ENCODE data around the gene TRANK1.
"Not testable (repeated sequence)": the region's sequence is repeated elsewhere in the genome, so short reads cannot be mapped to it uniquely, and the experiment has no call there.

TRANK1 gene

GRCh38 chr3:36944641-36945270, at the start of gene TRANK1:
Gene TRANK1, minus strand, starts transcription at chr3:36945054. Its CDS starts 245 bp downstream, at chr3:36944809.
- peak; percentile 40 for DNase-seq (ENCODE audit: low spot score)

- DNase-seq (ENCODE audit: low spot score), result peak; percentile 92
Measured at GRCh38 chr3:36993326-36994283, 48.8 kb upstream of the TRANK1 start, which contains the start of gene MLH1. Gene MLH1, plus strand, starts transcription at chr3:36993518. Its CDS starts 30 bp downstream, at chr3:36993548.

GRCh38 chr3:36992806-36993325, 48.0 kb upstream of the TRANK1 start, which contains the start of gene EPM2AIP1:
Gene EPM2AIP1, minus strand, starts transcription at chr3:36993131. Its CDS starts 54 bp downstream, at chr3:36993077.
- peak; percentile 99 for DNase-seq (ENCODE audit: low spot score)

GRCh38 chr3:36991923-36992805, 47.3 kb upstream of the TRANK1 start:
- peak; percentile 15 for DNase-seq (ENCODE audit: low spot score)

GRCh38 chr3:36991147-36991546, 46.3 kb upstream of the TRANK1 start:
- DNase-seq (ENCODE audit: low spot score), result no peak

- no peak for DNase-seq (ENCODE audit: low spot score)
Measured at GRCh38 chr3:36989568-36989967, 44.7 kb upstream of the TRANK1 start.

- no peak for DNase-seq (ENCODE audit: low spot score)
Measured at GRCh38 chr3:36989005-36989404, 44.2 kb upstream of the TRANK1 start.

GRCh38 chr3:36988356-36988755, 43.5 kb upstream of the TRANK1 start:
- DNase-seq (ENCODE audit: low spot score), result no peak

GRCh38 chr3:36981006-36981405, 36.2 kb upstream of the TRANK1 start:
- DNase-seq (ENCODE audit: low spot score), result no peak

- no peak for DNase-seq (ENCODE audit: low spot score)
Measured at GRCh38 chr3:36973139-36973538, 28.3 kb upstream of the TRANK1 start.

GRCh38 chr3:36972163-36972562, 27.3 kb upstream of the TRANK1 start:
- no peak for DNase-seq (ENCODE audit: low spot score)

- DNase-seq (ENCODE audit: low spot score), result peak; percentile 76
Measured at GRCh38 chr3:36969540-36970432, 24.9 kb upstream of the TRANK1 start.

- no peak for DNase-seq (ENCODE audit: low spot score)
Measured at GRCh38 chr3:36969085-36969484, 24.2 kb upstream of the TRANK1 start.

GRCh38 chr3:36965440-36965839, 20.6 kb upstream of the TRANK1 start:
- no peak for DNase-seq (ENCODE audit: low spot score)

GRCh38 chr3:36964817-36965216, 20.0 kb upstream of the TRANK1 start:
- DNase-seq (ENCODE audit: low spot score), result no peak

- no peak for DNase-seq (ENCODE audit: low spot score)
Measured at GRCh38 chr3:36964331-36964730, 19.5 kb upstream of the TRANK1 start.

GRCh38 chr3:36963008-36963407, 18.2 kb upstream of the TRANK1 start:
- DNase-seq (ENCODE audit: low spot score), result not testable (repeated sequence)

GRCh38 chr3:36960502-36960901, 15.6 kb upstream of the TRANK1 start:
- DNase-seq (ENCODE audit: low spot score), result no peak

GRCh38 chr3:36959821-36960220, 15.0 kb upstream of the TRANK1 start:
- no peak for DNase-seq (ENCODE audit: low spot score)

- DNase-seq (ENCODE audit: low spot score), result peak; percentile 14
Measured at GRCh38 chr3:36957862-36958686, 13.2 kb upstream of the TRANK1 start.
